DOHH2 (cell line): ENCODE results near the gene AHCY.

Experiments
- CTCF ChIP-seq: fragments of 200-600 bp; sonication (generic); IDR thresholded peaks from one replicate; pipeline ENCODE4 v1.5.1; 2014; ENCODE audit warnings: antibody characterized with exemption, mild to moderate bottlenecking, low read depth, low read length; ENCODE audit not compliant: poor library complexity, severe bottlenecking
- EZH2phosphoT487 ChIP-seq: fragments of 200-600 bp; sonication (generic); IDR thresholded peaks from 2 replicates; pipeline ENCODE4 v1.6.1; 2017; ENCODE audit warnings: borderline replicate concordance, mild to moderate bottlenecking, antibody characterized with exemption, low read length, moderate library complexity, mixed read lengths

- TF ChIP-seq CTCF (no peak), EZH2phosphoT487 (no peak)
Measured at GRCh38 chr20:34237942-34238341, 65.2 kb downstream of the AHCY start.
